SKM-1 treated with dmso at 0.1 percent for 144 hours (cell line): ENCODE results near the gene PCSK5.
"Not testable (repeated sequence)": the region's sequence is repeated elsewhere in the genome, so short reads cannot be mapped to it uniquely, and the experiment has no call there.

ENCODE experiments used
- DNase-seq: peaks from one replicate; lab custom pipeline; 2025; ENCODE audit not compliant: unreplicated experiment; lab: John Stamatoyannopoulos, UW

PCSK5 gene

GRCh38 chr9:75962013-75962661, 71.7 kb downstream of the PCSK5 start:
- DNase-seq: no peak

GRCh38 chr9:75962662-75963036, 72.2 kb downstream of the PCSK5 start:
- DNase-seq: no peak

GRCh38 chr9:75963321-75963720, 72.8 kb downstream of the PCSK5 start:
- not testable (repeated sequence) for DNase-seq

- DNase-seq: no peak
Measured at GRCh38 chr9:75964427-75964826, 74.0 kb downstream of the PCSK5 start.

GRCh38 chr9:75965231-75965630, 74.8 kb downstream of the PCSK5 start:
- no peak for DNase-seq

GRCh38 chr9:75967556-75967955, 77.1 kb downstream of the PCSK5 start:
- no peak for DNase-seq

- no peak for DNase-seq
Measured at GRCh38 chr9:75974016-75974766, 83.7 kb downstream of the PCSK5 start.

GRCh38 chr9:75975071-75975470, 84.6 kb downstream of the PCSK5 start:
- DNase-seq: no peak

- no peak for DNase-seq
Measured at GRCh38 chr9:75976549-75976948, 86.1 kb downstream of the PCSK5 start.

GRCh38 chr9:75979362-75979761, 88.9 kb downstream of the PCSK5 start:
- no peak for DNase-seq

- no peak for DNase-seq
Measured at GRCh38 chr9:75983319-75984045, 93.0 kb downstream of the PCSK5 start.

GRCh38 chr9:75985515-75985914, 95.0 kb downstream of the PCSK5 start:
- no peak for DNase-seq

GRCh38 chr9:75988663-75989062, 98.2 kb downstream of the PCSK5 start:
- no peak for DNase-seq

- DNase-seq: no peak
Measured at GRCh38 chr9:75990156-75990555, 99.7 kb downstream of the PCSK5 start.

GRCh38 chr9:75990576-75991304, 100.3 kb downstream of the PCSK5 start:
- DNase-seq: no peak

GRCh38 chr9:75992482-75993206, 102.2 kb downstream of the PCSK5 start:
- no peak for DNase-seq

- DNase-seq: no peak
Measured at GRCh38 chr9:75993434-75993833, 103.0 kb downstream of the PCSK5 start.

- DNase-seq: no peak
Measured at GRCh38 chr9:75995066-75995465, 104.6 kb downstream of the PCSK5 start.

- DNase-seq: no peak
Measured at GRCh38 chr9:75996726-75997125, 106.3 kb downstream of the PCSK5 start.

- DNase-seq: no peak
Measured at GRCh38 chr9:75997206-75997605, 106.7 kb downstream of the PCSK5 start.
